WTC11 (cell line): Measurements from ENCODE around the gene UQCRFS1.

ENCODE experiments used
- ATF2 ChIP-seq: sonication (generic); formaldehyde crosslinking; IDR thresholded peaks from 2 replicates; pipeline ENCODE4 v1.8.1; 2022; ENCODE audit warnings: low read depth, missing genetic modification reagents, borderline replicate concordance
- CTCF ChIP-seq: fragments of 200-600 bp; IDR thresholded peaks from 2 replicates; pipeline ENCODE4 v1.8.0; 2022; ENCODE audit warnings: antibody characterized with exemption
- ESRRA ChIP-seq: sonication (generic); formaldehyde crosslinking; IDR thresholded peaks from 2 replicates; pipeline ENCODE4 v1.8.1; 2022; ENCODE audit warnings: mild to moderate bottlenecking, missing genetic modification reagents, borderline replicate concordance
- IRF1 ChIP-seq: sonication (generic); formaldehyde crosslinking; IDR thresholded peaks from 2 replicates; pipeline ENCODE4 v1.8.0; 2023; ENCODE audit warnings: missing genetic modification reagents
- IRF2 ChIP-seq: sonication (generic); formaldehyde crosslinking; IDR thresholded peaks from 2 replicates; pipeline ENCODE4 v1.8.0; 2022; ENCODE audit warnings: low read depth, missing genetic modification reagents, borderline replicate concordance
- MAX ChIP-seq: sonication (generic); formaldehyde crosslinking; IDR thresholded peaks from 2 replicates; pipeline ENCODE4 v1.8.0; 2022; ENCODE audit warnings: mild to moderate bottlenecking, missing genetic modification reagents
- NFE2L1 ChIP-seq: sonication (generic); formaldehyde crosslinking; IDR thresholded peaks from 2 replicates; pipeline ENCODE4 v1.8.1; 2023; ENCODE audit warnings: missing genetic modification reagents
- PRDM15 ChIP-seq: sonication (generic); formaldehyde crosslinking; IDR thresholded peaks from 2 replicates; pipeline ENCODE4 v1.8.0; 2022; ENCODE audit warnings: missing genetic modification reagents
- RELA ChIP-seq: sonication (generic); formaldehyde crosslinking; IDR thresholded peaks from 2 replicates; pipeline ENCODE4 v1.8.1; 2022; ENCODE audit warnings: missing genetic modification reagents, mild to moderate bottlenecking, borderline replicate concordance
- TEAD4 ChIP-seq: sonication (generic); formaldehyde crosslinking; IDR thresholded peaks from 2 replicates; pipeline ENCODE4 v1.8.0; 2022; ENCODE audit warnings: mild to moderate bottlenecking, missing genetic modification reagents
- USF1 ChIP-seq: sonication (generic); formaldehyde crosslinking; IDR thresholded peaks from 2 replicates; pipeline ENCODE4 v1.8.0; 2022; ENCODE audit warnings: mild to moderate bottlenecking, missing genetic modification reagents
- USF2 ChIP-seq: sonication (generic); formaldehyde crosslinking; IDR thresholded peaks from 2 replicates; pipeline ENCODE4 v1.8.1; 2023; ENCODE audit warnings: mild to moderate bottlenecking, missing genetic modification reagents, moderate library complexity
- ZNF423 ChIP-seq: fragments of 250-450 bp; sonication (Bioruptor Pico); IDR thresholded peaks from 2 replicates; pipeline ENCODE4 v2.1.2; 2022; ENCODE audit warnings: mild to moderate bottlenecking, moderate library complexity

- TF ChIP-seq TEAD4 (CRISPR knock-in tag) (no peak), ZNF423 (no peak), CTCF (no peak), RELA (CRISPR knock-in tag) (no peak), IRF2 (no peak), ATF2 (no peak), USF1 (CRISPR knock-in tag) (no peak), USF2 (CRISPR knock-in tag) (no peak), ESRRA (CRISPR knock-in tag) (no peak), IRF1 (CRISPR knock-in tag) (no peak), NFE2L1 (CRISPR knock-in tag) (no peak), PRDM15 (CRISPR knock-in tag) (no peak), MAX (no peak)
Observed at GRCh38 chr19:29233591-29233990, 20.6 kb upstream of the UQCRFS1 start.
